Measurements from ENCODE around the gene EHD4.

- TF ChIP-seq POLR2A (IDR thresholded peaks at IDR 0.05), result no peak
- no peak for TF ChIP-seq CTCF (IDR thresholded peaks at IDR 0.05)
These were observed 53.7 kb downstream of the EHD4 start for GRCh38 chr15:41918506-41919126.
